ENCODE measurements around the gene LRRIQ1. TPM values are rescaled to one million over a fixed set of nuclear protein-coding genes. Genes with fewer than 3 reads are reported as not detected.

LRRIQ1 gene
- polyA plus RNA-seq, 1 donor from 2014 or later: 11.8 TPM

- Histone ChIP-seq H4K20me1 (ENCODE audit: insufficient read depth) (no peaks in the 10 kb centered on the region), H2AFZ (ENCODE audit: low read depth, low read length) (no peak overlapping the region), H3K4me3 (ENCODE audit: low read length) (no peak overlapping the region), H3K27ac (ENCODE audit: low read length) (no peak overlapping the region), H3K4me2 (ENCODE audit: low read length) (no peak overlapping the region), H3K9ac (ENCODE audit: low read length) (no peak overlapping the region), H3K79me2 (replicated peaks; ENCODE audit: insufficient read depth, low read length) (no peaks in the 10 kb centered on the region), H3K36me3 (ENCODE audit: insufficient read depth, low read length) (no peaks in the 10 kb centered on the region), H3F3A (ENCODE audit: insufficient read depth, low read length, poor library complexity, severe bottlenecking) (no peaks in the 10 kb centered on the region), H3K27me3 (ENCODE audit: insufficient read depth, low read depth, low read length) (no peaks in the 10 kb centered on the region), H3K9me3 (ENCODE audit: low read length) (no peaks in the 10 kb centered on the region), H3K9me2 (ENCODE audit: insufficient read depth, low read length) (no peaks in the 10 kb centered on the region)
- TF ChIP-seq POLR2AphosphoS5 (IDR thresholded peaks at IDR 0.05) (no peak), MXI1 (conservative IDR thresholded peaks at IDR 0.05; ENCODE audit: poor library complexity, severe bottlenecking) (no peak), REST (IDR thresholded peaks at IDR 0.05; ENCODE audit: borderline replicate concordance) (no peak), EZH2 (IDR thresholded peaks at IDR 0.05; ENCODE audit: borderline replicate concordance, insufficient read depth, low read length, poor library complexity, severe bottlenecking) (no peak), TAF1 (IDR thresholded peaks at IDR 0.05; ENCODE audit: low read depth) (no peak), CTCF (IDR thresholded peaks at IDR 0.05; ENCODE audit: poor library complexity, severe bottlenecking) (no peak), EP300 (conservative IDR thresholded peaks at IDR 0.05; ENCODE audit: poor library complexity, severe bottlenecking) (no peak), RAD21 (conservative IDR thresholded peaks at IDR 0.05) (no peak), SMC3 (conservative IDR thresholded peaks at IDR 0.05; ENCODE audit: poor library complexity) (no peak)
Measured at GRCh38 chr12:85089792-85090191, 53.6 kb downstream of the LRRIQ1 start.

GRCh38 chr12:85092814-85093370 is 56.7 kb downstream of the LRRIQ1 start:
- Histone ChIP-seq H3K27me3 (ENCODE audit: insufficient read depth, low read depth, low read length) (no peaks in the 10 kb centered on the region), H3K4me3 (ENCODE audit: low read length) (no peak overlapping the region), H4K20me1 (ENCODE audit: insufficient read depth) (no peaks in the 10 kb centered on the region), H3K4me2 (ENCODE audit: low read length) (no peak overlapping the region), H3K36me3 (ENCODE audit: insufficient read depth, low read length) (no peaks in the 10 kb centered on the region), H3K9ac (ENCODE audit: low read length) (no peak overlapping the region), H3K27ac (ENCODE audit: low read length) (no peak overlapping the region), H2AFZ (ENCODE audit: low read depth, low read length) (no peak overlapping the region), H3K9me3 (ENCODE audit: low read length) (no peaks in the 10 kb centered on the region), H3K9me2 (ENCODE audit: insufficient read depth, low read length) (no peaks in the 10 kb centered on the region), H3F3A (ENCODE audit: insufficient read depth, low read length, poor library complexity, severe bottlenecking) (no peaks in the 10 kb centered on the region), H3K79me2 (replicated peaks; ENCODE audit: insufficient read depth, low read length) (no peaks in the 10 kb centered on the region)
- TF ChIP-seq MXI1 (conservative IDR thresholded peaks at IDR 0.05; ENCODE audit: poor library complexity, severe bottlenecking) (no peak), REST (IDR thresholded peaks at IDR 0.05; ENCODE audit: borderline replicate concordance) (no peak), POLR2AphosphoS5 (IDR thresholded peaks at IDR 0.05) (no peak), EZH2 (IDR thresholded peaks at IDR 0.05; ENCODE audit: borderline replicate concordance, insufficient read depth, low read length, poor library complexity, severe bottlenecking) (no peak), CTCF (IDR thresholded peaks at IDR 0.05; ENCODE audit: poor library complexity, severe bottlenecking) (no peak), SMC3 (conservative IDR thresholded peaks at IDR 0.05; ENCODE audit: poor library complexity) (no peak), EP300 (conservative IDR thresholded peaks at IDR 0.05; ENCODE audit: poor library complexity, severe bottlenecking) (no peak), TAF1 (IDR thresholded peaks at IDR 0.05; ENCODE audit: low read depth) (no peak), RAD21 (conservative IDR thresholded peaks at IDR 0.05) (no peak)
